Heart right ventricle (tissue), 16 donors: ENCODE data around the gene ZNF609. TPM values are rescaled to one million over a fixed set of nuclear protein-coding genes. Genes with fewer than 3 reads are reported as not detected.

Experiments used
- ATAC-seq, 8 donors: fragments of 200-7000 bp; cut with Tn5 transposase; one replicate each; pipeline ENCODE4 v1.9.1; 2020; ENCODE audit warnings: mild to moderate bottlenecking in 8 of 8, moderate library complexity in 8 of 8, moderate number of reproducible peaks in 1 of 8
- DNase-seq, 2 donors: peaks; one replicate each; pipeline ENCODE4 v3.0.0-alpha.2; 2020
- H3K27ac ChIP-seq, 10 donors: fragments of 200-600 bp; sonication (generic) in 2 of 10; one replicate each; pipeline versions ENCODE4 v1.5.0 to v1.8.0; 2020 to 2022; ENCODE audit warnings: mild to moderate bottlenecking in 3 of 10
- H3K27me3 ChIP-seq, 7 donors: fragments of 200-600 bp; one replicate each; pipeline ENCODE4 v1.8.0; 2021 to 2022; ENCODE audit warnings: mild to moderate bottlenecking in 2 of 7
- H3K36me3 ChIP-seq, 9 donors: fragments of 200-600 bp; sonication (generic) in 1 of 9; one replicate each; pipeline versions ENCODE4 v1.5.0 to v1.8.0; 2020 to 2022; ENCODE audit warnings: mild to moderate bottlenecking in 2 of 9
- H3K4me1 ChIP-seq, 9 donors: fragments of 200-600 bp; sonication (generic) in 1 of 9; one replicate each; pipeline versions ENCODE4 v1.5.0 to v1.8.0; 2020 to 2022; ENCODE audit warnings: mild to moderate bottlenecking in 4 of 9
- H3K4me3 ChIP-seq, 10 donors: fragments of 200-600 bp; sonication (generic) in 2 of 10; one replicate each; pipeline versions ENCODE4 v1.5.0 to v1.8.0; 2020 to 2022; ENCODE audit warnings: mild to moderate bottlenecking in 7 of 10, moderate library complexity in 2 of 10
- H3K9me3 ChIP-seq, 11 donors: fragments of 200-600 bp in 10 of 11; sonication (generic) in 2 of 11; one replicate each; pipeline versions ENCODE4 v1.5.0 to v1.8.0; 2013 to 2022; ENCODE audit warnings: mild to moderate bottlenecking in 2 of 11, control low read depth in 1 of 11, moderate library complexity in 1 of 11
- CTCF ChIP-seq, 9 donors: fragments of 200-600 bp; sonication (generic) in 2 of 9; IDR thresholded peaks; one replicate each; pipeline versions ENCODE4 v1.5.0 to v1.8.0; 2021 to 2022; ENCODE audit warnings: antibody characterized with exemption in 9 of 9, mild to moderate bottlenecking in 5 of 9, moderate library complexity in 1 of 9
- WGBS, 2 donors: extraction: QIAGEN DNeasy Blood & Tissue Kit; methylation state at CpG; one replicate each; pipeline ENCODE4 v1.1.7; 2013; ENCODE audit warnings: inconsistent platforms in 1 of 2; 5-methylcytosine and 5-hydroxymethylcytosine counted together
- intact Hi-C, 10 donors: fragments of 100-400 bp; cut with DNase I; formaldehyde crosslinking; loops; one replicate each; pipeline versions ENCODE4 v1.11.1 to v1.14.2; 2022
- polyA plus RNA-seq, 2 donors: library from polyadenylated mRNA; stranded (reverse); fragments of 200-250 nt; gene quantifications; one replicate each; pipeline ENCODE4 v1.2.3, GENCODE V29; 2013
- total RNA-seq, 10 donors: library from RNA; stranded (reverse); fragmentation: NEBNext Ultra II Directional in 3 of 10; extraction: Animal tissue kit (Norgen Biotek cat#: 25700) in 3 of 10; gene quantifications; one replicate each; pipeline versions ENCODE4 v1.2.1 to v1.2.4, GENCODE V29; 2021 to 2023
- donor health status: Arrhythmogenic right ventricular cardiomyopathy.
- donor health status: ischemic (EF 13 %, LVEDD 7.1; RV severe dilation, severe dysfunction).
- donor health status: healthy with polysubstance abuse.
- donor health status: DM: no; HTN: yes; CAD: no.
- donor health status: DM: no; HTN: no; CAD: no.
- donor health status: ischemic (EF 25% LVEDD 6.9; RV normal size, moderate dysfunction).
- donor health status: ischemic (EF 25% LVEDD 5.7; RV mildly dilated, moderate dysfunction).
- donor health status: healthy.
- donor health status: DM: yes; HTN: yes; CAD: no.
- donor health status: Ischemic cardiomyopathy.
- donor health status: ischemic (EF 35%, LVEDD 5.7; RV mildly dilated, moderate dysfunction).
- donor health status: nonischemic (EF 11% LVEDD 7.7; RV severe dilation, severe dysfunction).
- donor health status: DM: yes; HTN: yes; CAD: no.
- donor health status: PGD.
- donor health status: ischemic (EF 29% LVEDD 5.4; RV normal size, mild dysfunction).
- donor health status: nonischemic (EF 23%, LVEDD 6.1; RV moderate dilation, normal function).

The ZNF609 gene
- total and polyA plus RNA-seq, 12 donors: 4.0 to 19.2 (median 15.8) TPM

GRCh38 chr15:64452988-64453688 is 7.2 kb upstream of the ZNF609 start:
- Histone ChIP-seq H3K36me3 (peaks cover 0 to 63% (median 10%) of the 10 kb centered on the region in 9 donors), H3K9me3 (no peaks in the 10 kb centered on the region), H3K4me1 (peaks cover 0 to 38% (median 9%) of the 10 kb centered on the region in 9 donors), H3K27ac (no peak overlapping the region), H3K4me3 (no peak overlapping the region), H3K27me3 (no peaks in the 10 kb centered on the region)
- WGBS, 2 donors: 76 to 77% methylated on average over 6 of the region's 6 CpGs
- DNase-seq: peak; percentile 37 to 42
- intact Hi-C loops: loop anchor here in 1 of 10 donors (10.0 kb wide), 1 partner anchor 202 kb away; no protein-coding TSS in a partner anchor
- TF ChIP-seq CTCF (IDR thresholded peaks at IDR 0.05): no peak
- ATAC-seq: peak in 4 of 8 donors; percentile 41 to 76 (median 54)

- WGBS, 2 donors: 97 to 98% methylated on average over 1 of the region's 1 CpG
- Histone ChIP-seq H3K4me3 (no peak overlapping the region), H3K36me3 (peaks cover 0 to 58% (median 6%) of the 10 kb centered on the region in 9 donors), H3K27me3 (no peaks in the 10 kb centered on the region), H3K9me3 (no peaks in the 10 kb centered on the region), H3K4me1 (peaks cover 0 to 36% (median 9%) of the 10 kb centered on the region in 9 donors), H3K27ac (no peak overlapping the region)
- DNase-seq (no peak), ATAC-seq (no peak)
- intact Hi-C loops: loop anchor here in 1 of 10 donors (10.0 kb wide), 1 partner anchor 201 kb away; no protein-coding TSS in a partner anchor
- no peak for TF ChIP-seq CTCF (IDR thresholded peaks at IDR 0.05)
Observed at GRCh38 chr15:64453689-64454037, 6.7 kb upstream of the ZNF609 start.

- Histone ChIP-seq H3K4me1 (peaks cover 0 to 36% (median 9%) of the 10 kb centered on the region in 9 donors), H3K4me3 (no peak overlapping the region), H3K36me3 (peaks cover 0 to 52% (median 6%) of the 10 kb centered on the region in 9 donors), H3K27ac (peak overlapping the region in 1 of 10 donors; percentile 5), H3K27me3 (no peaks in the 10 kb centered on the region), H3K9me3 (no peaks in the 10 kb centered on the region)
- no peak for TF ChIP-seq CTCF (IDR thresholded peaks at IDR 0.05)
- no peak for DNase-seq
- intact Hi-C loops: loop anchor here in 1 of 10 donors (10.0 kb wide), 1 partner anchor 201 kb away; no protein-coding TSS in a partner anchor
- ATAC-seq: no peak
Observed at GRCh38 chr15:64454282-64454681, 6.1 kb upstream of the ZNF609 start.

GRCh38 chr15:64455961-64456371 is 4.4 kb upstream of the ZNF609 start:
- no peak for TF ChIP-seq CTCF (IDR thresholded peaks at IDR 0.05)
- DNase-seq: peak in 1 of 2 donors; percentile 47

More at GRCh38 chr15:64455961-64456371, 4.4 kb upstream of the ZNF609 start:
- Histone ChIP-seq H3K27ac (peak overlapping the region in 1 of 10 donors; percentile 63), H3K36me3 (peaks cover 0 to 37% (median 6%) of the 10 kb centered on the region in 9 donors), H3K27me3 (no peaks in the 10 kb centered on the region), H3K9me3 (no peaks in the 10 kb centered on the region), H3K4me3 (no peak overlapping the region), H3K4me1 (peaks cover 0 to 43% (median 9%) of the 10 kb centered on the region in 9 donors)
- WGBS, 2 donors: 80 to 83% methylated on average over 3 of the region's 3 CpGs
- ATAC-seq: no peak
- intact Hi-C loops: loop anchor here in 1 of 10 donors (10.0 kb wide), 1 partner anchor 199 kb away; no protein-coding TSS in a partner anchor
